Measurements from ENCODE around the gene KRTAP15-1. TPM values are rescaled to one million over a fixed set of nuclear protein-coding genes. Genes with fewer than 3 reads are reported as not detected.

Gene KRTAP15-1
- total and polyA plus RNA-seq, 2 experiments from 2014 or later: not detected

- TF ChIP-seq EZH2phosphoT487 (IDR thresholded peaks at IDR 0.05; ENCODE audit: insufficient read depth, low read depth) (no peak), EZH2 (IDR thresholded peaks at IDR 0.05; ENCODE audit: insufficient read depth, poor library complexity, severe bottlenecking) (no peak)
- no peak overlapping the region for H3K27ac ChIP-seq
- DNase-seq: peak; percentile 47
- H3K36me3 ChIP-seq (ENCODE audit: low read depth): no peaks in the 10 kb centered on the region
- no peaks in the 10 kb centered on the region for H3K9me2 ChIP-seq (ENCODE audit: insufficient read depth)
- no peaks in the 10 kb centered on the region for H3K79me2 ChIP-seq (ENCODE audit: insufficient read depth)
- H2AFZ ChIP-seq: no peak overlapping the region
- no peak overlapping the region for H3K9ac ChIP-seq
- H3K9me3 ChIP-seq (ENCODE audit: low read depth): no peaks in the 10 kb centered on the region
- no peak overlapping the region for H3K4me2 ChIP-seq (ENCODE audit: unreplicated experiment)
- in situ Hi-C loops (cut with MboI): no loop called here
- H3K4me3 ChIP-seq: no peak overlapping the region
- no peaks in the 10 kb centered on the region for H3F3A ChIP-seq (ENCODE audit: insufficient read depth)
- no peaks in the 10 kb centered on the region for H3K4me1 ChIP-seq (ENCODE audit: insufficient read depth)
- H4K20me1 ChIP-seq (ENCODE audit: insufficient read depth): no peaks in the 10 kb centered on the region
- 19 to 23% methylated on average over 10 of the region's 10 CpGs for WGBS, 2 experiments (ENCODE audit: low coverage in 1 of 2, low lambda C conversion rate in 2 of 2, missing lambda C conversion rate in 2 of 2)
- no peaks in the 10 kb centered on the region for H3K27me3 ChIP-seq (replicated peaks; ENCODE audit: insufficient read depth)
Observed at GRCh38 chr21:30434033-30434631, 5.9 kb upstream of the KRTAP15-1 start.

GRCh38 chr21:30437010-30437565 lies 3.0 kb upstream of the KRTAP15-1 start:
- Histone ChIP-seq H3K27ac (no peak overlapping the region), H3K9ac (no peak overlapping the region), H3K9me3 (ENCODE audit: low read depth) (no peaks in the 10 kb centered on the region), H3K27me3 (replicated peaks; ENCODE audit: insufficient read depth) (no peaks in the 10 kb centered on the region), H3K36me3 (ENCODE audit: low read depth) (no peaks in the 10 kb centered on the region), H3K4me1 (ENCODE audit: insufficient read depth) (no peaks in the 10 kb centered on the region), H3K9me2 (ENCODE audit: insufficient read depth) (no peaks in the 10 kb centered on the region), H4K20me1 (ENCODE audit: insufficient read depth) (no peaks in the 10 kb centered on the region), H3K79me2 (ENCODE audit: insufficient read depth) (no peaks in the 10 kb centered on the region), H3F3A (ENCODE audit: insufficient read depth) (no peaks in the 10 kb centered on the region), H3K4me2 (ENCODE audit: unreplicated experiment) (no peak overlapping the region), H3K4me3 (no peak overlapping the region), H2AFZ (no peak overlapping the region)
- TF ChIP-seq EZH2phosphoT487 (IDR thresholded peaks at IDR 0.05; ENCODE audit: insufficient read depth, low read depth) (no peak), EZH2 (IDR thresholded peaks at IDR 0.05; ENCODE audit: insufficient read depth, poor library complexity, severe bottlenecking) (no peak)
- WGBS, 2 experiments (ENCODE audit: low coverage in 1 of 2, low lambda C conversion rate in 2 of 2, missing lambda C conversion rate in 2 of 2): 20 to 29% methylated on average over 3 of the region's 3 CpGs
- in situ Hi-C loops (cut with MboI): no loop called here
- no peak for DNase-seq

GRCh38 chr21:30443226-30443625 lies 3.2 kb downstream of the KRTAP15-1 start:
- in situ Hi-C loops (cut with MboI): no loop called here
- Histone ChIP-seq H3K4me2 (ENCODE audit: unreplicated experiment) (no peak overlapping the region), H3K36me3 (ENCODE audit: low read depth) (no peaks in the 10 kb centered on the region), H3K4me3 (no peak overlapping the region), H3K27ac (no peak overlapping the region), H3K79me2 (ENCODE audit: insufficient read depth) (no peaks in the 10 kb centered on the region), H3K4me1 (ENCODE audit: insufficient read depth) (no peaks in the 10 kb centered on the region), H3K9ac (no peak overlapping the region), H3K27me3 (replicated peaks; ENCODE audit: insufficient read depth) (no peaks in the 10 kb centered on the region), H3F3A (ENCODE audit: insufficient read depth) (no peaks in the 10 kb centered on the region), H4K20me1 (ENCODE audit: insufficient read depth) (no peaks in the 10 kb centered on the region), H3K9me2 (ENCODE audit: insufficient read depth) (no peaks in the 10 kb centered on the region), H2AFZ (no peak overlapping the region), H3K9me3 (ENCODE audit: low read depth) (no peaks in the 10 kb centered on the region)
- no peak for DNase-seq
- no peak for TF ChIP-seq EZH2 (IDR thresholded peaks at IDR 0.05; ENCODE audit: insufficient read depth, poor library complexity, severe bottlenecking)
- no peak for TF ChIP-seq EZH2phosphoT487 (IDR thresholded peaks at IDR 0.05; ENCODE audit: insufficient read depth, low read depth)

GRCh38 chr21:30444204-30444603 lies 4.1 kb downstream of the KRTAP15-1 start:
- H3K9me3 ChIP-seq (ENCODE audit: low read depth): no peaks in the 10 kb centered on the region
- no peak overlapping the region for H3K4me2 ChIP-seq (ENCODE audit: unreplicated experiment)
- H3F3A ChIP-seq (ENCODE audit: insufficient read depth): no peaks in the 10 kb centered on the region
- TF ChIP-seq EZH2 (IDR thresholded peaks at IDR 0.05; ENCODE audit: insufficient read depth, poor library complexity, severe bottlenecking): no peak
- no peak for TF ChIP-seq EZH2phosphoT487 (IDR thresholded peaks at IDR 0.05; ENCODE audit: insufficient read depth, low read depth)
- no peaks in the 10 kb centered on the region for H3K9me2 ChIP-seq (ENCODE audit: insufficient read depth)
- DNase-seq: no peak
- no peaks in the 10 kb centered on the region for H3K27me3 ChIP-seq (replicated peaks; ENCODE audit: insufficient read depth)
- no peak overlapping the region for H3K4me3 ChIP-seq
- 0 to 6% methylated on average over 1 of the region's 1 CpG for WGBS, 2 experiments (ENCODE audit: low coverage in 1 of 2, low lambda C conversion rate in 2 of 2, missing lambda C conversion rate in 2 of 2)
- H3K79me2 ChIP-seq (ENCODE audit: insufficient read depth): no peaks in the 10 kb centered on the region
- H3K4me1 ChIP-seq (ENCODE audit: insufficient read depth): no peaks in the 10 kb centered on the region
- no peaks in the 10 kb centered on the region for H4K20me1 ChIP-seq (ENCODE audit: insufficient read depth)
- no peak overlapping the region for H3K9ac ChIP-seq
- no peaks in the 10 kb centered on the region for H3K36me3 ChIP-seq (ENCODE audit: low read depth)
- H3K27ac ChIP-seq: no peak overlapping the region
- in situ Hi-C loops (cut with MboI): no loop called here
- no peak overlapping the region for H2AFZ ChIP-seq

Data from GM23248 (cell line).